Stimulated activated naive CD4-positive, alpha-beta T cell (primary cell): ENCODE results near the gene MCM7.
A peak's percentile ranks its signal among the peaks of the same experiment; 100 is the strongest.

Experiments
- DNase-seq, 6 experiments: peaks; one replicate each; lab custom pipeline; 2025; lab: John Stamatoyannopoulos, UW

The MCM7 gene

GRCh38 chr7:100122568-100122967 lies 21.4 kb upstream of the MCM7 start:
- no peak for DNase-seq

- no peak for DNase-seq
These were observed 20.9 kb upstream of the MCM7 start for GRCh38 chr7:100122067-100122466.

- DNase-seq = no peak
These were observed 19.5 kb upstream of the MCM7 start for GRCh38 chr7:100120733-100121036.

DNA sequence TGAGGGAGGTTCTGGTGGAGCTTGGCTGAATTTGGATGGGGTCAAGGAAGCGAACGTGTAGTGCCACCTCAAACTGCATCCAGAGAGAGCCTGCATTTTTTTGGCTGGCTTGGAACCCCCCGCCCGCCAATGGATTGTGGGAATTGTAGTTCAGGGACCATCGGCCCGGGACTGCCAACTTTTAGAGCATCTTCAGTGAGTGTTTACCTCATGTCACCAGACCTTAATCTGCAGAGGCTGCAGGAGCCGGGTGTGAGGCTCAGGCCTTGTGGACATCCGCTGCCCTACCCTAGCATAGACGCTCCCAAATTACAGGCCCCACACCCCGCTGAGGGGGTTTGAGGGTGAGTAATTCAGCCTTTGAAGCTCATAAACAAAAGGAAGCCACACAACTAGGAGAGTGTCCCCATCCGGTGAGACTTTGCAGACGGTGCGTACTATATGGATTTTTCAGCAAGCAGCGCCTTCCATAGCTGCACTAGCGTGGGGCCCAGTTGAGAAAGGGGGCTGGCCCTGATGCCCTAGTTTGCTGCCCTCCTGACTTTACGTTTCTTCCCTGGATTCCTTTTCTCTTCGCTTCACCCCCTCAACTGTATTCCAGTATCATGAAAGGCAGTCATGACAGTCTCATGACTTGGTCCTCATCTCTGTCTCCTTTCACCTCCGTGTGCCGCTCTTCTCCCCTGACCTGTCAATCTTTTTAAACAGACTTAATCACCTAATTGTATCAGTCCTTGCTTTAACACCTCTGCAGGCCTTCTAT lies 19.0 kb upstream of the MCM7 start:
- peak; percentile 51 to 88 (median 72) for DNase-seq

DNA sequence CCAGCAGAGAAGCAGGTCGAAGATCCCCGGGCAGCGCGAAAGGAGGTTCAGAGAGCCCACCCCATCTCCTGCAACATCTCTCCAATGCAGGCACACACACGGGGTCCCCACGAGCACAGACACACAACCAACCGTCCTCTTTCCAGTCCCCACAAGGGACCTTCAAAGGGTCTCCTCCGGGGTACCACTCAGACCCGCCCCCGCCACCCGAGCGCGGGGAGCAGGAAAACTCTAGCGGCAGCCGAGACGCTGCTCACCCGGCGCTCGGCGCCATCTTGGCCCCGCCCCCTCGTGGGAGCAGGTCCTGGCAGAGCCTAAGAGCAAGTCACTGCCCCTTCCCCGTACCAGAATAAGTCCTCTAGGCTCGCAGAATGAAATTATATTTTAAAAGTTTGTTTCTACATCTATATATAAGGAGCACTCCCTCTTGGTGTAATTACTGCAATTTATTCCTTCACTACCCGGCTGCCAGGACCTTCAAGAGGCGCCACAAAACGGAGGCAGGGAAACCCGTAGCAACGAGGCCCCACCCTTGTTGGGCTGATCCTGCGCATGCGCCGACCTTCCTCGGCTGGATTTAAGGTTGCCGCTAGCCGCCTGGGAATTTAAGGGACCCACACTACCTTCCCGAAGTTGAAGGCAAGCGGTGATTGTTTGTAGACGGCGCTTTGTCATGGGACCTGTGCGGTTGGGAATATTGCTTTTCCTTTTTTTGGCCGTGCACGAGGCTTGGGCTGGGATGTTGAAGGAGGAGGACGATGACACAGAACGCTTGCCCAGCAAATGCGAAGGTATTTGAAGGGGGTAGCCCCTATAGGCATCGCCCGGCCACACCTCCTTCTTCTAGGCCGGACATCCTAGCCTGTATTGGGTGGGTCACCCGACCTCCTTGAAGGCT lies 18.1 kb upstream of the MCM7 start, which contains the start of the genes CNPY4 and TAF6:
Gene CNPY4, plus strand, starts transcription at position 563 of the 898 bp plus-strand sequence. Its CDS starts 111 bp downstream, at position 674.
Gene TAF6, minus strand, starts transcription at position 287 of the 898 bp plus-strand sequence. CDS start 5,149 bp downstream, outside the sequence.
- peak; percentile 91 to 99 (median 94) for DNase-seq

GRCh38 chr7:100118388-100119071 lies 17.3 kb upstream of the MCM7 start:
- no peak for DNase-seq

DNA sequence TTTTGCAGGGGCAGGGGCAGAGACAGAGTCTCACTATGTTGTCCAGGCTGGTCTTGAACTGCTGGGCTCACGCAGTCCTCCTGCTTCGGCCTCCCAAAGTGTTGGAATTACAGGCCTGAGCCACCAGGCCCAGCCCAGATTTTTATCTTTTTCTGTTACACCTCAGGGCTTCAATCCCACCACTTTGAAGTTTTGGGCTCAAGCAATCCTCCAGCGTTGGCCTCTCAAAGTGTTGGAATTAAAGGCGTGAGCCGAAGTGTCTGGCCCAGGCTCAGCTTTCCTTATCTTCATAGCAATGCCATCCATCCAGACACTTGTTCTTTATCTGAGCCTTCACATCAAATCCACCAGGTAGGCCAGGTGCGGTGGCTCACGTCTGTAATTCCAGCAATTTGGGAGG lies 13.8 kb upstream of the MCM7 start:
- DNase-seq = no peak

GRCh38 chr7:100111914-100112313 lies 10.7 kb upstream of the MCM7 start:
- DNase-seq = no peak

GRCh38 chr7:100111156-100111555 lies 10.0 kb upstream of the MCM7 start:
- no peak for DNase-seq

DNA sequence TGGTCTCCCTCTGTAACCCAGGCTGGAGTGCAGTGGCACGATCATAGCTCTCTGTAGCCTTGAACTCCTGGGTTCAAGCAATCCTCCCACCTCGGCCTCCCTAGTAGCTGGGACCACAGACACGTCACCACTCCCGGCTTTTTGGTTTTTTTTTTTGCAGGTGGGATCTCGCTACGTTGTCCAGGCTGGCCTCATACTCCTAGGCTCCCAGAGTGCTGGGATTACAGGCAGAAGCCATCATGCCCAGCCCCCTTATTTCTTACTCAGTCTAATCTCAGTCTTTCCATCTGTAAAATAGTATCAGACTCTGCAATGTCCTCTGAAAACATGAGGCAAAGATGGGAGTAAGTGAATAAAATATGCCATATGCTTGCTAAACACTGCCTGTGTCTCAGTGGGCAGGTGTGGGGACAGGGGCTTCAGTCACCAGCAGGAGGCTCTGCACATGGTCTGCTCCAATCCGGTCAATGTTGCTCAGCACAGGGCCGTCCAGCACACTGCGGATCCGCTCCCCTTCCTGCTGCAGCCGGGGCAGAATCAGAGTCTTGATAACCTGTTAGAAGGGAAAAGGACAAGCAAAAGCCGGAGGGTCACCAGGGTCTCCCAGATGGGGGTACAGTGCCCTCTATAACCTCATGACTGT lies 8.4 kb upstream of the MCM7 start:
- no peak for DNase-seq

- DNase-seq = no peak
These were observed 6.7 kb upstream of the MCM7 start for GRCh38 chr7:100107890-100108289.

- DNase-seq = no peak
These were observed 6.0 kb upstream of the MCM7 start for GRCh38 chr7:100107125-100107737.

- DNase-seq = no peak
These were observed 5.4 kb upstream of the MCM7 start for GRCh38 chr7:100106633-100107032.

- no peak for DNase-seq
These were observed 4.3 kb upstream of the MCM7 start for GRCh38 chr7:100105534-100105933.

- DNase-seq = no peak
These were observed 2.0 kb upstream of the MCM7 start for GRCh38 chr7:100102950-100103840.

GRCh38 chr7:100100420-100101015 lies 679 bp downstream of the MCM7 start:
- DNase-seq = peak; percentile 80 to 97 (median 95)

GRCh38 chr7:100099452-100099851 lies 1.7 kb downstream of the MCM7 start:
- peak in 2 of 6 experiments; percentile 16 to 25 for DNase-seq

- no peak for DNase-seq
These were observed 2.3 kb downstream of the MCM7 start for GRCh38 chr7:100098913-100099312.

GRCh38 chr7:100095704-100096103 lies 5.5 kb downstream of the MCM7 start:
- no peak for DNase-seq

GRCh38 chr7:100095289-100095688 lies 5.9 kb downstream of the MCM7 start:
- no peak for DNase-seq
